Nephron progenitor cell (in vitro differentiated cells): ENCODE data around the gene METRNL.

ENCODE experiments used
- DNase-seq: peaks from one replicate; pipeline ENCODE4 v3.0.0; 2021
- H3K27ac Mint-ChIP-seq: 2 replicates; pipeline ENCODE4 v1.8.0; 2021; ENCODE audit warnings: mild to moderate bottlenecking, moderate library complexity, mixed read lengths
- H3K27me3 Mint-ChIP-seq: 2 replicates; pipeline ENCODE4 v1.8.0; 2021; ENCODE audit warnings: mild to moderate bottlenecking, low read depth, mixed read lengths; ENCODE audit not compliant: poor library complexity
- H3K36me3 Mint-ChIP-seq: 2 replicates; pipeline ENCODE4 v1.8.0; 2021; ENCODE audit warnings: low read depth, mixed read lengths
- H3K4me1 Mint-ChIP-seq: 2 replicates; pipeline ENCODE4 v1.8.0; 2021; ENCODE audit warnings: mixed read lengths
- H3K4me3 Mint-ChIP-seq: 2 replicates; pipeline ENCODE4 v1.8.0; 2021; ENCODE audit warnings: mild to moderate bottlenecking, moderate library complexity, mixed read lengths
- H3K9me3 Mint-ChIP-seq: 2 replicates; pipeline ENCODE4 v1.8.0; 2021; ENCODE audit warnings: mild to moderate bottlenecking, moderate library complexity, mixed read lengths
- CTCF ChIP-seq: fragments of 200-600 bp; sonication (generic); IDR thresholded peaks from 2 replicates; pipeline ENCODE4 v1.5.0; 2021; ENCODE audit warnings: antibody characterized with exemption

METRNL gene

GRCh38 chr17:83142619-83143018, 63.2 kb downstream of the METRNL start:
- no peak overlapping the region for H3K4me3 Mint-ChIP-seq
- H3K9me3 Mint-ChIP-seq: peaks cover 53% of the 10 kb centered on the region
- no peak overlapping the region for H3K27ac Mint-ChIP-seq
- peaks cover 9% of the 10 kb centered on the region for H3K36me3 Mint-ChIP-seq
- TF ChIP-seq CTCF: no peak
- no peak for DNase-seq
- H3K27me3 Mint-ChIP-seq: peaks cover 32% of the 10 kb centered on the region
- H3K4me1 Mint-ChIP-seq: peaks cover 4% of the 10 kb centered on the region

- DNase-seq: no peak
- Mint-ChIP-seq H3K36me3 (peaks cover 9% of the 10 kb centered on the region), H3K9me3 (peaks cover 53% of the 10 kb centered on the region), H3K4me1 (no peaks in the 10 kb centered on the region), H3K27me3 (peaks cover 32% of the 10 kb centered on the region), H3K4me3 (no peak overlapping the region), H3K27ac (no peak overlapping the region)
- no peak for TF ChIP-seq CTCF
Observed at GRCh38 chr17:83143817-83144231, 64.4 kb downstream of the METRNL start.
